ENCODE measurements around the gene UNC119.

DNA sequence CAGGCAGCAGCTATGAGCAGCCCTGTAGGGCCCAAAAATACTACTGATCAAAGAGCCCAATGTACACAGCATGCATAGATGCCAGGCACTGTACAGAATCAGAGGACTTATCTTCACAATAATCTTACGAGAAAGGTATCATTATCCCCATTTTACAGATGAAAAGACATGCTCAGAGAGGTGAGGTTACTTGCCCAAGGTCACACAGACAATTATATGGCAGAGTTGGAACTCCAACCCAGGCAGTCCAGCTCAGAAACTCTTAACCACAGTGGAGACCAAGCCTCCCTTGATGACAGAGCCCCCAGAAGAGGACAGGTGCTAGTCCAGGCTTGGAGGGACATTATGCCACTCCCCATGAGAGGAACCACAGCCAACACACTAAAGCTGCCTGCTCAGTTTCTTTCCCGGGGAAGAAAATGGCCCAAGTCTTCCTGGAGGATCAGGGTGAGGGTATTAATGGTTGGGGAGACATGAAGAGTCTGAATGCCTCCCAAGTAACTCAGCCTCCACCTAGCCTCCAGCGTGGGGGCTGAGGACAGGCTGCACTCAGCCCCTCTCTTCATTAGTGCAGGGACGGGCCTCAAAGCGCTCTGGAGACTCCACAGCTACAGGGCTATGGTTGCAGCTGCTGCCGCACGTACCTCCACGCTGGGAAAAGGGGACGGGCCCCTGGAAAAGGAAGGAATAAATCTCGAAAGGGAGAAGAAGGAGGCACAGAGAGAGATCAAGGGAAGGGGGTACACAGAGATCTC is 826 bp downstream of the UNC119 start:
- TF ChIP-seq EZH2 (IDR thresholded peaks at IDR 0.05) (no peak), FOXP2 (optimal IDR thresholded peaks at IDR 0.05; ENCODE audit: control extremely low read depth, extremely low read length, insufficient read depth) (no peak), POLR2AphosphoS5 (IDR thresholded peaks at IDR 0.05; ENCODE audit: borderline replicate concordance, low read depth, low read length) (no peak)

All from SK-N-MC (cell line).